Lung (tissue), 12 donors: ENCODE data around the gene FGD5. TPM values are rescaled to one million over a fixed set of nuclear protein-coding genes. Genes with fewer than 3 reads are reported as not detected.

Experiments
- ATAC-seq: fragments of 200-7000 bp; cut with Tn5 transposase; one replicate; pipeline ENCODE4 v1.9.1; 2020; ENCODE audit warnings: moderate number of reproducible peaks; ENCODE audit not compliant: insufficient read depth, low FRiP score
- DNase-seq, 3 donors: peaks; one replicate each; pipeline ENCODE4 v3.0.0-alpha.2; 2013 to 2017
- H3K27ac ChIP-seq, 2 donors: one replicate each; pipeline ENCODE4 v1.5.1; 2013; ENCODE audit warnings: mild to moderate bottlenecking in 2 of 2, moderate library complexity in 2 of 2, control low read depth in 1 of 2, inconsistent platforms in 1 of 2, low read depth in 1 of 2, low read length in 1 of 2
- H3K27me3 ChIP-seq, 3 donors: one replicate each; pipeline ENCODE4 v1.5.1; 2013; ENCODE audit warnings: low read length in 2 of 3; ENCODE audit not compliant: control insufficient read depth in 3 of 3, insufficient read depth in 3 of 3
- H3K36me3 ChIP-seq, 4 donors: one replicate each; pipeline ENCODE4 v1.5.1; 2013; ENCODE audit warnings: low read length in 4 of 4, mild to moderate bottlenecking in 1 of 4, moderate library complexity in 1 of 4; ENCODE audit not compliant: control insufficient read depth in 4 of 4, insufficient read depth in 4 of 4
- H3K4me1 ChIP-seq, 5 donors: one replicate each; pipeline ENCODE4 v1.5.1; 2013; ENCODE audit warnings: low read length in 5 of 5, mild to moderate bottlenecking in 2 of 5, moderate library complexity in 1 of 5; ENCODE audit not compliant: control insufficient read depth in 5 of 5, insufficient read depth in 5 of 5
- H3K4me3 ChIP-seq: one replicate; pipeline ENCODE4 v1.5.1; 2013; ENCODE audit warnings: mild to moderate bottlenecking, control low read depth, moderate library complexity
- H3K9ac ChIP-seq, 2 donors: one replicate each; pipeline ENCODE4 v1.5.1; 2013; ENCODE audit warnings: low read length in 2 of 2, control low read depth in 1 of 2; ENCODE audit not compliant: insufficient read depth in 1 of 2
- H3K9me3 ChIP-seq, 4 donors: one replicate each; pipeline ENCODE4 v1.5.1; 2013; ENCODE audit warnings: low read length in 3 of 4, mild to moderate bottlenecking in 1 of 4, moderate library complexity in 1 of 4; ENCODE audit not compliant: control insufficient read depth in 4 of 4, insufficient read depth in 3 of 4
- CTCF ChIP-seq: IDR thresholded peaks from 2 replicates; pipeline ENCODE4 v1.5.1; 2012; ENCODE audit warnings: mild to moderate bottlenecking; ENCODE audit errors: control extremely low read depth, extremely low read depth
- WGBS, 2 donors: extraction: QIAGEN DNeasy Blood & Tissue Kit; methylation state at CpG; one replicate each; pipeline ENCODE4 v1.1.7; 2013; 5-methylcytosine and 5-hydroxymethylcytosine counted together
- polyA plus RNA-seq, 2 donors: library from polyadenylated mRNA; stranded (reverse); fragments of 200-250 nt; gene quantifications; one replicate each; pipeline ENCODE4 v1.2.1, GENCODE V29; 2013
- total RNA-seq, 2 donors: library from RNA; depleted of rRNA in 1 of 2; stranded (reverse); fragments of >200 nt in 1 of 2; gene quantifications; one replicate each; pipeline ENCODE4 v1.2.1, GENCODE V29; 2014 to 2021
- donor health status: control.
- donor health status: control.
- donor health status: Bipolar disorder and iron deficiency.
- donor health status: healthy.
- donor health status: DM: yes; HTN: yes; CAD: no.

The FGD5 gene
- total and polyA plus RNA-seq, 4 donors: 14.6 to 58.5 (median 32.2) TPM

- Histone ChIP-seq H3K36me3 (peaks cover 0 to 4% (median 3%) of the 10 kb centered on the region in 4 donors), H3K4me1 (peaks cover 0 to 5% (median 0%) of the 10 kb centered on the region in 5 donors), H3K9me3 (no peaks in the 10 kb centered on the region), H3K27me3 (no peaks in the 10 kb centered on the region), H3K27ac (no peak overlapping the region), H3K9ac (no peak overlapping the region), H3K4me3 (no peak overlapping the region)
- no peak for ATAC-seq
- 95% methylated on average over 3 of the region's 3 CpGs for WGBS, 2 donors
- TF ChIP-seq CTCF: no peak
- DNase-seq: no peak
Observed at GRCh38 chr3:14886101-14886500, 67.3 kb downstream of the FGD5 start.

- TF ChIP-seq CTCF: no peak
- no peak overlapping the region for H3K9ac ChIP-seq
- H3K36me3 ChIP-seq: peaks cover 0 to 3% (median under 1%) of the 10 kb centered on the region in 4 donors
- DNase-seq (no peak), ATAC-seq (no peak)
- no peaks in the 10 kb centered on the region for H3K9me3 ChIP-seq
- no peak overlapping the region for H3K4me3 ChIP-seq
- H3K27ac ChIP-seq: no peak overlapping the region
- WGBS, 2 donors: 64 to 78% methylated on average over 7 of the region's 7 CpGs
- H3K4me1 ChIP-seq: peaks cover 0 to 7% (median 0%) of the 10 kb centered on the region in 5 donors
- no peaks in the 10 kb centered on the region for H3K27me3 ChIP-seq
Observed at GRCh38 chr3:14889205-14889604, 70.4 kb downstream of the FGD5 start.

GRCh38 chr3:14889943-14890342 lies 71.2 kb downstream of the FGD5 start:
- Histone ChIP-seq H3K36me3 (peaks cover 0 to 3% (median 0%) of the 10 kb centered on the region in 4 donors), H3K9me3 (no peaks in the 10 kb centered on the region), H3K27me3 (no peaks in the 10 kb centered on the region), H3K4me3 (no peak overlapping the region), H3K4me1 (peaks cover 0 to 5% (median 0%) of the 10 kb centered on the region in 5 donors), H3K27ac (peak overlapping the region in 1 of 2 donors; percentile 41), H3K9ac (no peak overlapping the region)
- 89 to 94% methylated on average over 8 of the region's 8 CpGs for WGBS, 2 donors
- no peak for ATAC-seq
- DNase-seq: no peak
- TF ChIP-seq CTCF: no peak

GRCh38 chr3:14890476-14890875 lies 71.7 kb downstream of the FGD5 start:
- ATAC-seq: no peak
- Histone ChIP-seq H3K9ac (no peak overlapping the region), H3K36me3 (peaks cover 0 to 3% (median 0%) of the 10 kb centered on the region in 4 donors), H3K9me3 (no peaks in the 10 kb centered on the region), H3K27me3 (no peaks in the 10 kb centered on the region), H3K4me3 (no peak overlapping the region), H3K27ac (peak overlapping the region in 1 of 2 donors; percentile 41), H3K4me1 (peaks cover 0 to 5% (median 0%) of the 10 kb centered on the region in 5 donors)
- WGBS, 2 donors: 46 to 66% methylated on average over 5 of the region's 5 CpGs
- DNase-seq: no peak
- no peak for TF ChIP-seq CTCF
